HEK293 (cell line): ENCODE results near the gene LAX1.

ENCODE experiments used
- ATF2 ChIP-seq: fragments of 450-650 bp; formaldehyde crosslinking; IDR thresholded peaks from 2 replicates; pipeline ENCODE4 v1.5.1; 2016; ENCODE audit warnings: missing biosample characterization, missing genetic modification characterization, low read depth
- ZNF350 ChIP-seq: fragments of 450-650 bp; formaldehyde crosslinking; IDR thresholded peaks from 2 replicates; pipeline ENCODE4 v1.5.0; 2017; ENCODE audit warnings: missing biosample characterization, mild to moderate bottlenecking, missing genetic modification characterization
- ZSCAN4 ChIP-seq: fragments of 450-650 bp; formaldehyde crosslinking; IDR thresholded peaks from 2 replicates; pipeline ENCODE4 v1.5.1; 2017; ENCODE audit warnings: missing biosample characterization, missing genetic modification characterization
- TF ChIP-seq, protein P1 (sequence below): fragments of 450-650 bp; formaldehyde crosslinking; IDR thresholded peaks from 2 replicates; pipeline ENCODE4 v1.5.1; 2016; ENCODE audit warnings: missing biosample characterization, missing genetic modification characterization

DNA sequence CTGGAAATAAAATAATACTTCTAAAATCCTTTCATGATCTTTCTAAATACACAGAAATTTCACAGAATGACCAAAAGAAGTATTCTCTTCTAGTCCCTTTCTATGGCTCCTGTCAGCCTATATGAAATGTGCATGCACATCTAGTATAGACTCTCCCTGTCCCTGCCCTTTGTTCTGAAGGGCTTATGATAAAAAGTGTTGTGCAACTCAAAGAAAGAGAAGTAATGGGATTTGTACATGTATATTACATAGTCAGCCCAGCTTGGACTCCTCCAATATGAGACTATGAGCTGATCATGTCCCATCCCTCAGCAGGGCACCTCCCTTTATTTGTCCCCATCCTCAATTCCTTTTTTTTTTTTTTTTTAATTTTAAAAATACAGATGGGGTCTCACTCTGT lies 42.1 kb upstream of the LAX1 start:
- TF ChIP-seq ATF2 (tag by site-specific recombination) (no peak), ZNF350 (tag by site-specific recombination) (no peak), ZSCAN4 (tag by site-specific recombination) (no peak)
- TF ChIP-seq, protein P1, sequence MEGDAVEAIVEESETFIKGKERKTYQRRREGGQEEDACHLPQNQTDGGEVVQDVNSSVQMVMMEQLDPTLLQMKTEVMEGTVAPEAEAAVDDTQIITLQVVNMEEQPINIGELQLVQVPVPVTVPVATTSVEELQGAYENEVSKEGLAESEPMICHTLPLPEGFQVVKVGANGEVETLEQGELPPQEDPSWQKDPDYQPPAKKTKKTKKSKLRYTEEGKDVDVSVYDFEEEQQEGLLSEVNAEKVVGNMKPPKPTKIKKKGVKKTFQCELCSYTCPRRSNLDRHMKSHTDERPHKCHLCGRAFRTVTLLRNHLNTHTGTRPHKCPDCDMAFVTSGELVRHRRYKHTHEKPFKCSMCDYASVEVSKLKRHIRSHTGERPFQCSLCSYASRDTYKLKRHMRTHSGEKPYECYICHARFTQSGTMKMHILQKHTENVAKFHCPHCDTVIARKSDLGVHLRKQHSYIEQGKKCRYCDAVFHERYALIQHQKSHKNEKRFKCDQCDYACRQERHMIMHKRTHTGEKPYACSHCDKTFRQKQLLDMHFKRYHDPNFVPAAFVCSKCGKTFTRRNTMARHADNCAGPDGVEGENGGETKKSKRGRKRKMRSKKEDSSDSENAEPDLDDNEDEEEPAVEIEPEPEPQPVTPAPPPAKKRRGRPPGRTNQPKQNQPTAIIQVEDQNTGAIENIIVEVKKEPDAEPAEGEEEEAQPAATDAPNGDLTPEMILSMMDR (tag by site-specific recombination): no peak
